ENCODE data around the gene UQCC3. TPM values are rescaled to one million over a fixed set of nuclear protein-coding genes. Genes with fewer than 3 reads are reported as not detected.

Gene UQCC3
- total and polyA plus RNA-seq, 2 of the 13 experiments (the other 11 are each of a cell fraction or from before 2014, with no cell fraction given): 7.7 to 16.0 TPM

- TF ChIP-seq CHD4 (IDR thresholded peaks at IDR 0.05; ENCODE audit: borderline replicate concordance, low read length) (peak; percentile 60; the same call in 1 of the 2 replicates), ZFYVE20 (CRISPR knock-in tag; IDR thresholded peaks at IDR 0.05; ENCODE audit: borderline replicate concordance, low read depth) (no peak), LCORL (IDR thresholded peaks at IDR 0.05) (no peak), LCORL (CRISPR knock-in tag; IDR thresholded peaks at IDR 0.05) (0 out of 2 replicates have a peak, but pooled peaks have one; percentile 19), THAP8 (CRISPR knock-in tag; IDR thresholded peaks at IDR 0.05; ENCODE audit: borderline replicate concordance) (no peak), ZNF549 (CRISPR knock-in tag; IDR thresholded peaks at IDR 0.05) (peak; percentile 48; the same call in 1 of the 2 replicates), ZNF670 (CRISPR knock-in tag; IDR thresholded peaks at IDR 0.05; ENCODE audit: borderline replicate concordance) (0 out of 2 replicates have a peak, but pooled peaks have one; percentile 20), TSC22D2 (CRISPR knock-in tag; IDR thresholded peaks at IDR 0.05; ENCODE audit: borderline replicate concordance) (0 out of 2 replicates have a peak, but pooled peaks have one; percentile 4), MED1 (CRISPR knock-in tag; IDR thresholded peaks at IDR 0.05) (peak; percentile 29; the same call in 1 of the 2 replicates), AKAP8 (CRISPR knock-in tag; IDR thresholded peaks at IDR 0.05) (0 out of 2 replicates have a peak, but pooled peaks have one; percentile 0), ZNF577 (CRISPR knock-in tag; IDR thresholded peaks at IDR 0.05; ENCODE audit: borderline replicate concordance, low read depth) (no peak), ZNF292 (CRISPR knock-in tag; IDR thresholded peaks at IDR 0.05; ENCODE audit: borderline replicate concordance, low read depth) (peak; percentile 26; the same call in 1 of the 2 replicates), E2F2 (CRISPR knock-in tag; IDR thresholded peaks at IDR 0.05; ENCODE audit: borderline replicate concordance) (no peak), ZNF382 (CRISPR knock-in tag; IDR thresholded peaks at IDR 0.05; ENCODE audit: borderline replicate concordance) (no peak), SMAD9 (CRISPR knock-in tag; IDR thresholded peaks at IDR 0.05) (no peak), SMAD3 (CRISPR knock-in tag; IDR thresholded peaks at IDR 0.05) (0 out of 2 replicates have a peak, but pooled peaks have one; percentile 0), ZMYM3 (CRISPR knock-in tag; IDR thresholded peaks at IDR 0.05) (peak; percentile 73), GTF2F1 (IDR thresholded peaks at IDR 0.05; ENCODE audit: low read length) (no peak), RFXAP (CRISPR knock-in tag; IDR thresholded peaks at IDR 0.05; ENCODE audit: borderline replicate concordance) (no peak), ZMYM2 (CRISPR knock-in tag; IDR thresholded peaks at IDR 0.05) (peak; percentile 49; the same call in 1 of the 2 replicates), ZUFSP (CRISPR knock-in tag; IDR thresholded peaks at IDR 0.05; ENCODE audit: borderline replicate concordance) (no peak), ERF (CRISPR knock-in tag; IDR thresholded peaks at IDR 0.05) (no peak), NFYB (CRISPR knock-in tag; IDR thresholded peaks at IDR 0.05) (no peak)
- TF ChIP-seq, protein P1, sequence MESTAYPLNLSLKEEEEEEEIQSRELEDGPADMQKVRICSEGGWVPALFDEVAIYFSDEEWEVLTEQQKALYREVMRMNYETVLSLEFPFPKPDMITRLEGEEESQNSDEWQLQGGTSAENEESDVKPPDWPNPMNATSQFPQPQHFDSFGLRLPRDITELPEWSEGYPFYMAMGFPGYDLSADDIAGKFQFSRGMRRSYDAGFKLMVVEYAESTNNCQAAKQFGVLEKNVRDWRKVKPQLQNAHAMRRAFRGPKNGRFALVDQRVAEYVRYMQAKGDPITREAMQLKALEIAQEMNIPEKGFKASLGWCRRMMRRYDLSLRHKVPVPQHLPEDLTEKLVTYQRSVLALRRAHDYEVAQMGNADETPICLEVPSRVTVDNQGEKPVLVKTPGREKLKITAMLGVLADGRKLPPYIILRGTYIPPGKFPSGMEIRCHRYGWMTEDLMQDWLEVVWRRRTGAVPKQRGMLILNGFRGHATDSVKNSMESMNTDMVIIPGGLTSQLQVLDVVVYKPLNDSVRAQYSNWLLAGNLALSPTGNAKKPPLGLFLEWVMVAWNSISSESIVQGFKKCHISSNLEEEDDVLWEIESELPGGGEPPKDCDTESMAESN (CRISPR knock-in tag; conservative IDR thresholded peaks at IDR 0.05): no peak
Measured at GRCh38 chr11:62664405-62665074, 6.9 kb upstream of the UQCC3 start (continued).
